Skeletal muscle satellite cell (primary cell): ENCODE measurements around the gene RFK.

ENCODE experiments used
- H3K27me3 ChIP-seq: 2 replicates; pipeline ENCODE4 v1.7.0; 2013; ENCODE audit warnings: low read length; ENCODE audit not compliant: control insufficient read depth, insufficient read depth
- H3K36me3 ChIP-seq: 2 replicates; pipeline ENCODE4 v1.7.0; 2013; ENCODE audit warnings: mild to moderate bottlenecking, control low read depth, low read length; ENCODE audit not compliant: insufficient read depth
- H3K4me1 ChIP-seq: 2 replicates; pipeline ENCODE4 v1.7.0; 2013; ENCODE audit warnings: low read length; ENCODE audit not compliant: control insufficient read depth, insufficient read depth
- H3K4me2 ChIP-seq: 2 replicates; pipeline ENCODE4 v1.7.0; 2013; ENCODE audit warnings: mild to moderate bottlenecking, low read length
- H3K4me3 ChIP-seq: 2 replicates; pipeline ENCODE4 v1.7.0; 2013; ENCODE audit warnings: low read length
- H3K9ac ChIP-seq: 2 replicates; pipeline ENCODE4 v1.7.0; 2013; ENCODE audit warnings: mild to moderate bottlenecking, low read depth, low read length, moderate library complexity
- H3K9me3 ChIP-seq: replicated peaks from 2 replicates; pipeline ENCODE4 v1.7.0; 2013; ENCODE audit warnings: mild to moderate bottlenecking, control low read depth, low read length

RFK gene

DNA sequence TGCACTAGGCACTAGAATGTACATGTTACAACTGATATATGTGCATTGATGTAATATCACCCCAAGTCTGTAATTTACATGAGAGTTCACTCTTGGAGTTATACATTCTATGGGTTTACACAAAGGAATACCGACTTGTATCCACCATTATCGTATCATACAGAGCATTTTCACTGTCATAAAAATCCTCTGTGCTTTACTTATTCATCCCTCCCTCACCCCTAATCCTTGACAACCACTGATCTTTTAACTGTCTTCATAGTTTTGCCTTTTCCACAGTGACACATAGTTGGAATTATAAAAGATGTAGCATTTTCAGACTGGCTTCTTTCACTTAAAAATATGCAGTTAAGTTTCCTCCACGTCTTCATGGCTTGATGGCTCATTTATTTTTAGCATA lies 11.1 kb upstream of the RFK start:
- no peak overlapping the region for H3K4me3 ChIP-seq
- no peak overlapping the region for H3K9ac ChIP-seq
- peaks cover 14% of the 10 kb centered on the region for H3K4me1 ChIP-seq

DNA sequence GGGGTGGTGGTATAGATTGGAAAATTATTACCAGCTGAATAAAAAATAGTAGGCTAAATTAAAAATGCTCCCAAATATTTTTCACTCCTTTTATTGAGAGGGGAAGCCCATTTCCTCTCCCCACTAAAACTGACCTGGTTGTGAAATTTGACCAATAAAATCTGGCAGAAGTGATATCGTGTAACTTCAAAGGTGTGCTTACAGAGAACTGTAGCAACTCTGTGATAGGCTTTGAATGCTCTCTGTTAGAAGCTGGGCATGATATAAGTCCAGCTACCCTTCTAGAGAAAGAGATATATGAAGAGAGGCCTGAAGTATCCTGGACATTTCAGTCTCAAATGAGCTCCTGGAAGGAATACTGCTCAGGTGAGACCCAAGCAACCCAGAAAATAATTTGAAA lies 10.2 kb upstream of the RFK start:
- Histone ChIP-seq H3K4me3 (no peak overlapping the region), H3K4me2 (no peak overlapping the region), H3K27me3 (no peaks in the 10 kb centered on the region), H3K9me3 (no peaks in the 10 kb centered on the region), H3K4me1 (peaks cover 14% of the 10 kb centered on the region), H3K36me3 (no peaks in the 10 kb centered on the region), H3K9ac (no peak overlapping the region)

More for the DNA sequence above, 11.1 kb upstream of the RFK start:
- Histone ChIP-seq H3K9me3 (no peaks in the 10 kb centered on the region), H3K27me3 (no peaks in the 10 kb centered on the region), H3K4me2 (no peak overlapping the region), H3K36me3 (no peaks in the 10 kb centered on the region)

DNA sequence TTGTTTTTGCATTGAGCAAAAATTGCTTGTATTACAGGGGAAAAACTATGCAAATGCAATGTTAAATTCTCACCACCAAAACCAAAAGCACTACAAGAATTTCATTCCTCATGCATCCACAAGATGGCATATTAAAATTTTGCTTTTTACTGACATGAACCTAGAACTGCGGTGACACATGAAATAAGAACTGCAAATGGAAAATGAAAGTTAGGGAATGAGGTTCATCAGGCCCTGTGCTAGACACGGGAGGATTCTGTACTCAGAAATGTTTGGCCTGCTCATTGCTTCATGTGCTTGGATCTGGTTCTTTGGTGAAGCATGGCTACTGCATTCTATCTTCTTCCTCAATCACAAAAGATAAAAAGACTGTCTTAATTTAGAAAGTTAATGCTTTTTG lies 9.1 kb upstream of the RFK start:
- no peaks in the 10 kb centered on the region for H3K27me3 ChIP-seq
- no peaks in the 10 kb centered on the region for H3K36me3 ChIP-seq
- H3K9me3 ChIP-seq = no peaks in the 10 kb centered on the region
- peak overlapping the region; percentile 14 for H3K4me3 ChIP-seq
- H3K4me1 ChIP-seq = peaks cover 14% of the 10 kb centered on the region
- peak overlapping the region; percentile 70 for H3K9ac ChIP-seq
- H3K4me2 ChIP-seq = peak overlapping the region; percentile 65

- no peak overlapping the region for H3K4me2 ChIP-seq
- no peak overlapping the region for H3K9ac ChIP-seq
- H3K4me3 ChIP-seq = no peak overlapping the region
- no peaks in the 10 kb centered on the region for H3K27me3 ChIP-seq
- H3K9me3 ChIP-seq = no peaks in the 10 kb centered on the region
- peaks cover 14% of the 10 kb centered on the region for H3K4me1 ChIP-seq
- no peaks in the 10 kb centered on the region for H3K36me3 ChIP-seq
Measured at GRCh38 chr9:76401580-76402354, 7.5 kb upstream of the RFK start.

- no peaks in the 10 kb centered on the region for H3K9me3 ChIP-seq
- H3K36me3 ChIP-seq = no peaks in the 10 kb centered on the region
Measured at GRCh38 chr9:76401176-76401575, 7.0 kb upstream of the RFK start.

GRCh38 chr9:76400534-76401096 lies 6.4 kb upstream of the RFK start:
- Histone ChIP-seq H3K4me1 (peaks cover 14% of the 10 kb centered on the region), H3K9me3 (no peaks in the 10 kb centered on the region), H3K4me3 (no peak overlapping the region), H3K36me3 (no peaks in the 10 kb centered on the region), H3K4me2 (no peak overlapping the region), H3K9ac (no peak overlapping the region), H3K27me3 (no peaks in the 10 kb centered on the region)

More at GRCh38 chr9:76401176-76401575, 7.0 kb upstream of the RFK start:
- Histone ChIP-seq H3K4me3 (no peak overlapping the region), H3K27me3 (no peaks in the 10 kb centered on the region), H3K9ac (no peak overlapping the region), H3K4me1 (peaks cover 14% of the 10 kb centered on the region), H3K4me2 (no peak overlapping the region)

DNA sequence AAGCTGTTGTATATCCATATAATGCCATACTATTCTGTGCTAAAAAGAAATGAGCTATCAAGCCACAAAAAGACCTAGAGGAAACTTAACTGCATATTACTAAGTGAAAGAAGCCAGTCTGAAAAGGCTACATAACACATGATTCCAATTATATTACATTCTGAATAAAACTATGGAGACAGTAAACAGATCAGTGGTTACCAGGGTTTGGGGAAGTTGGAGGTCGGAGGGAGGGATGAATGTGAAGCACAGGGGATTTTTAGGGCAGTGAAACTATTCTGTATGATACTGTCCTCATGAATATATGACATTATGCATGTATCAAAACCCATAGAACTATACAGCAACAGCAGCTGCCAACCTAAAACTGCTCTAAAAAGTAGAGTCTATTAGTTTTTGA lies 5.6 kb upstream of the RFK start:
- Histone ChIP-seq H3K36me3 (no peaks in the 10 kb centered on the region), H3K4me3 (no peak overlapping the region), H3K9me3 (no peaks in the 10 kb centered on the region), H3K9ac (no peak overlapping the region), H3K27me3 (no peaks in the 10 kb centered on the region), H3K4me1 (peaks cover 19% of the 10 kb centered on the region), H3K4me2 (no peak overlapping the region)

DNA sequence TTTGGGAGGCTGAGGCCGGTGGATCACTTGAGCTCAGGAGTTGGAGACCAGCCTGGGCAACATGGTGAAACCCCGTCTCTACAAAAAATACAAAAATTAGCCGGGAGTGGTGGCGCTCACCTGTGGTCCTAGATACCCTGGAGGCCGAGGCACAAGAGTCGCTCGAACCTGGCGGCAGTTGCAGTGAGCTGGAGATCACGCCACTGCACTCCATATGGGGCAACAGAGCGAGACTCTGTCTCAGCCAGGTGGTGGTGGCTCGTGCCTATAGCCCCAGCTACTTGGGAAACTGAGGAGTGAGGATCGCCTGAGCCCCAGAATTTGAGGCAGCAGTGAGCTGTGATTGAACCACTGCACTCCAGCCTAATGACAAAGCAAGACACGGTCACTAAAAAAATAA lies 2.4 kb upstream of the RFK start:
- Histone ChIP-seq H3K9ac (no peak overlapping the region), H3K36me3 (peaks cover 8% of the 10 kb centered on the region), H3K4me1 (peaks cover 14% of the 10 kb centered on the region), H3K4me2 (no peak overlapping the region), H3K9me3 (no peaks in the 10 kb centered on the region), H3K4me3 (no peak overlapping the region), H3K27me3 (no peaks in the 10 kb centered on the region)

GRCh38 chr9:76396144-76396543 lies 1.9 kb upstream of the RFK start:
- peaks cover 11% of the 10 kb centered on the region for H3K4me1 ChIP-seq
- H3K4me3 ChIP-seq = no peak overlapping the region
- no peak overlapping the region for H3K9ac ChIP-seq
- no peaks in the 10 kb centered on the region for H3K27me3 ChIP-seq
- no peak overlapping the region for H3K4me2 ChIP-seq
- H3K9me3 ChIP-seq = no peaks in the 10 kb centered on the region
- H3K36me3 ChIP-seq = peaks cover 10% of the 10 kb centered on the region

GRCh38 chr9:76395381-76395780 lies 1.2 kb upstream of the RFK start:
- Histone ChIP-seq H3K4me2 (peak overlapping the region; percentile 98), H3K9me3 (no peaks in the 10 kb centered on the region), H3K36me3 (peaks cover 15% of the 10 kb centered on the region), H3K4me3 (peak overlapping the region; percentile 100), H3K27me3 (no peaks in the 10 kb centered on the region), H3K4me1 (peaks cover 11% of the 10 kb centered on the region), H3K9ac (peak overlapping the region; percentile 92)

- Histone ChIP-seq H3K4me3 (peak overlapping the region; percentile 100), H3K4me2 (peak overlapping the region; percentile 98), H3K27me3 (no peaks in the 10 kb centered on the region), H3K36me3 (peaks cover 15% of the 10 kb centered on the region), H3K4me1 (peaks cover 11% of the 10 kb centered on the region), H3K9me3 (no peaks in the 10 kb centered on the region), H3K9ac (peak overlapping the region; percentile 92)
Measured at GRCh38 chr9:76394960-76395252, 680 bp upstream of the RFK start.

GRCh38 chr9:76390656-76391055 lies 3.6 kb downstream of the RFK start:
- Histone ChIP-seq H3K9ac (no peak overlapping the region), H3K36me3 (peaks cover 20% of the 10 kb centered on the region), H3K4me2 (no peak overlapping the region), H3K27me3 (no peaks in the 10 kb centered on the region), H3K4me3 (no peak overlapping the region), H3K9me3 (no peaks in the 10 kb centered on the region), H3K4me1 (peaks cover 11% of the 10 kb centered on the region)
